Measurements from ENCODE around the gene ADIPOR2.

The ADIPOR2 gene

DNA sequence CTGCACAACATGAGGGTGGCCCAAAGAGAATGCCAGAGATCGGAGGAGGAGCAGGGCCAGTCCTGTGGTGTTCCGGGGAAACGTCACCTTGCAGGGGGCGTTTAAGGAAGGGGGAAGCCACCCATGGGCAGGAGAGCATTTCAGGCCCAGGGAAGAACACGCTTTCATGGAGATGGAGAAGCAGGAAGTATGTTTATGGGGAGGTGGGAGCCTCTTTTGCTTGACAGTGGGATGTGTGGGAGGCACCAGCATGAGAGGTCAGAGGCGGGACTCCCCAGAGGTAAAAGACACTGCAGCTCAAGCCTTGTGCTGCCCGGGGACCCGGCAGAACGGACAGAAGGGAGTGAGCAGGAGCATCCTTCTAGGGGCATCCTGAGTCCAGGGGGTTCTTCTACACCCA lies 128.2 kb downstream of the ADIPOR2 start:
- no peak overlapping the region for H3K9ac ChIP-seq (ENCODE audit: low read depth in 1 of 2, low read length in 2 of 2)
- H3K9me3 ChIP-seq (ENCODE audit: control insufficient read depth in 1 of 2, low read length in 2 of 2) = no peaks in the 10 kb centered on the region
- H3K4me3 ChIP-seq (ENCODE audit: low read depth in 1 of 2, low read length in 2 of 2) = no peak overlapping the region
- peaks cover 38 to 52% of the 10 kb centered on the region in 2 donors for H3K27me3 ChIP-seq (ENCODE audit: control insufficient read depth in 1 of 2, insufficient read depth in 2 of 2, low read length in 2 of 2)
- no peak overlapping the region for H3K27ac ChIP-seq (ENCODE audit: low read depth, low read length)
- no peaks in the 10 kb centered on the region for H3K36me3 ChIP-seq (ENCODE audit: control insufficient read depth in 1 of 2, insufficient read depth in 2 of 2, low read length in 2 of 2)
- no peaks in the 10 kb centered on the region for H3K4me1 ChIP-seq (ENCODE audit: control insufficient read depth in 1 of 2, insufficient read depth in 2 of 2, low read length in 2 of 2)

DNA sequence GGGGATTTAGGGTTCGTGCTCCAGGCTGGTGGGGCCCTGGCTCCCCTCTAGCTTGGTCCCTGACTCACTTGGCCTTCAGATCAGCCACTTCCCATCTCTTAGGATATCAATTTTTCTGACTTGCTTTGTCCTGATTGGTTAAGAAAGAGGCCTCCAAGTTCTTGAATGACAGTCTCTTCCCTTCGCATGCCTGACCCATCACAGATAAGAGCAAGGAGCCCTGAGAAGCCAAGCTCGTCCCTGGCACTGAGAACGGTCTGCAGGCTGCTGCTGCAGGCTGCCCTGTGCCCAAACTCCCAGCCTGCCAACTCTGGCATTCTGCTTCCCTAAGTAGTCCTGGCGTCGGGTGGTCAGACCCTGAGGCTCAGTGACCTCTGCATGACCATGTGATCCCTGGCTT lies 128.7 kb downstream of the ADIPOR2 start:
- no peaks in the 10 kb centered on the region for H3K4me1 ChIP-seq (ENCODE audit: control insufficient read depth in 1 of 2, insufficient read depth in 2 of 2, low read length in 2 of 2)
- no peak overlapping the region for H3K4me3 ChIP-seq (ENCODE audit: low read depth in 1 of 2, low read length in 2 of 2)
- no peaks in the 10 kb centered on the region for H3K9me3 ChIP-seq (ENCODE audit: control insufficient read depth in 1 of 2, low read length in 2 of 2)
- no peaks in the 10 kb centered on the region for H3K36me3 ChIP-seq (ENCODE audit: control insufficient read depth in 1 of 2, insufficient read depth in 2 of 2, low read length in 2 of 2)
- peaks cover 38 to 52% of the 10 kb centered on the region in 2 donors for H3K27me3 ChIP-seq (ENCODE audit: control insufficient read depth in 1 of 2, insufficient read depth in 2 of 2, low read length in 2 of 2)
- no peak overlapping the region for H3K9ac ChIP-seq (ENCODE audit: low read depth in 1 of 2, low read length in 2 of 2)
- no peak overlapping the region for H3K27ac ChIP-seq (ENCODE audit: low read depth, low read length)

DNA sequence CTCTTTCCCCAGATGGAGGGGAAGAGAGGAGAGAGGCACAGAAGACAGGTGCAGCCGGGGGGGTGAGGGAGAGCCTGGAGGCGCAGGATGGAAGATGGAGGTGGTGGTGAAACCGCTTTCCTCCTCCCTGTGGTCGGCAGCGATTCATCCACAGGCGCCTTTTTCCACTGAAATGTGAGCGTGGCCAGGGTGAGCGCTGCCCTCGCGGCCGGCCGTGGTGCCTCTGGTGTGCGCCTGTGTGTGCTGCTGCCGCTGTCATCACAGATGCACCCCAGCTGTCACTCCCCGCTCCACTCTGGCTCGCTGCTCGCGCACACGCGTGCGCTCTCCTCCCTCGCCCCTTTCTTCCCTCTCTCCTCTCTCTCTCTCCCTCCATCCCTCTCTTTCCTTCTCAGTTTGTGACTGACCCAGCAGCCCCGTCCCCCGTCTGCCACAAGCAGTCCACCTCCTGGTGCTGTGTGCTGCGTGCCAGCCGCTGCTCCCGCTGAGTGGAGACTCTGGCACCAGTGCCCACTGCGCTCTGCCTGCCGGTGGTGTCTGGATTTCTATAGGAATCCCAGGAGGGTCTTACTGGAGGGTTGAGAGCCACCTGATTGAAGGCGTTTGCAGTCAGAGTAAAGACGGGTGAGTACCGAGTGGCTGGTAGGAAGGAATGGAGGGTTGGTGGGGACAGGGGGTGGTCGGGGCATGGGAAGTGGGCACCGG lies 129.5 kb downstream of the ADIPOR2 start, which contains the start of gene LRTM2:
Gene LRTM2 (plus strand): TSS at position 375 of the 705 bp plus-strand sequence. CDS start 7,584 bp downstream, outside the sequence.
- no peak within 1 kb of the TSS for H3K27ac ChIP-seq (ENCODE audit: low read depth, low read length)

DNA sequence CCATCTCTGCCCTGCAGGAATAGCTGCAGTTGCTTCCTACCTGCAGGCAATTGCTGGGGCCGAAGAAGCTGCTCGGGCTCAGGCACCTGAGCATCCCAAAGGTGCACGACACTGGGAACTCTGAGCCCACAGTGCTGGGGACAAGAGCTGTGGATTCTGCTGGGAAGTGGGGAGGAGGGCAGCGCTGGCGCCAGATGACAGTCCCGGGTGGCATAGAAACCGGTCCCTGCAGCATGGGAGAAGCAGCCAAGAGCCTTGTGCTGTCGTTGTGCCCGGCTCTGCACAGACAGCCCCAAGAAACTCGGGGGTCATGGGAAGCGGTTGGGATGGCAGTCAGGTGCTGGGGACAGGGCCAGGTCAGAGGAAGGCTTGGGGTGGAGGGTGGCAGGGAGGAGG lies 130.0 kb downstream of the ADIPOR2 start:
- Histone ChIP-seq H3K9ac (ENCODE audit: low read depth in 1 of 2, low read length in 2 of 2) (no peak overlapping the region), H3K9me3 (ENCODE audit: control insufficient read depth in 1 of 2, low read length in 2 of 2) (no peaks in the 10 kb centered on the region), H3K27me3 (ENCODE audit: control insufficient read depth in 1 of 2, insufficient read depth in 2 of 2, low read length in 2 of 2) (peaks cover 35 to 52% of the 10 kb centered on the region in 2 donors), H3K36me3 (ENCODE audit: control insufficient read depth in 1 of 2, insufficient read depth in 2 of 2, low read length in 2 of 2) (no peaks in the 10 kb centered on the region), H3K4me1 (ENCODE audit: control insufficient read depth in 1 of 2, insufficient read depth in 2 of 2, low read length in 2 of 2) (no peaks in the 10 kb centered on the region), H3K27ac (ENCODE audit: low read depth, low read length) (no peak overlapping the region), H3K4me3 (ENCODE audit: low read depth in 1 of 2, low read length in 2 of 2) (no peak overlapping the region)

More for the DNA sequence above, 129.5 kb downstream of the ADIPOR2 start, which contains the start of gene LRTM2:
- Histone ChIP-seq H3K27me3 (ENCODE audit: control insufficient read depth in 1 of 2, insufficient read depth in 2 of 2, low read length in 2 of 2) (peaks cover 38 to 52% of the 10 kb centered on the region in 2 donors), H3K4me1 (ENCODE audit: control insufficient read depth in 1 of 2, insufficient read depth in 2 of 2, low read length in 2 of 2) (no peaks in the 10 kb centered on the region), H3K9ac (ENCODE audit: low read depth in 1 of 2, low read length in 2 of 2) (no peak within 1 kb of the TSS), H3K36me3 (ENCODE audit: control insufficient read depth in 1 of 2, insufficient read depth in 2 of 2, low read length in 2 of 2) (no peaks in the 10 kb centered on the region), H3K9me3 (ENCODE audit: control insufficient read depth in 1 of 2, low read length in 2 of 2) (no peaks in the 10 kb centered on the region), H3K4me3 (ENCODE audit: low read depth in 1 of 2, low read length in 2 of 2) (no peak within 1 kb of the TSS)

DNA sequence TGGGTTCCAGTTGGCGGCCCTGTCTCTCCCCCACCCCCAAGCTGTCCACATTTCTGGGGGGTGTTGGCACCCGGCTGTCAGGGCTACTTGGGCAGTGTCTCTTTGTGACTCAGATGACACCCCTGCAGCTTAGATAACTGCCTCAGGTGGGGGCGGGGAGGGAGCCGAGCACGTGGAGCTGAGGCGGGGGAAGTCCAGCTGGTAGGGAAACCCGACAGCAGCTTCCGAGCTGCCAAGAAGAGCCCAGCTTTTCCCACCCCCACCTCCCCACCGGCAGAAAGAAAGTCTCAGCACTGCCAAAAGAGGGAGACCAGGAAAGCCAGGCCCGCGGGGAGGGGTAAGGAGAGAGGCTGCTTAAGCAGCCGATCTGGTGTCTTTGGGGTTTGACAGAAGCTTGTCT lies 130.9 kb downstream of the ADIPOR2 start:
- Histone ChIP-seq H3K27me3 (ENCODE audit: control insufficient read depth in 1 of 2, insufficient read depth in 2 of 2, low read length in 2 of 2) (peaks cover 30 to 46% of the 10 kb centered on the region in 2 donors), H3K4me1 (ENCODE audit: control insufficient read depth in 1 of 2, insufficient read depth in 2 of 2, low read length in 2 of 2) (no peaks in the 10 kb centered on the region), H3K27ac (ENCODE audit: low read depth, low read length) (no peak overlapping the region), H3K4me3 (ENCODE audit: low read depth in 1 of 2, low read length in 2 of 2) (no peak overlapping the region), H3K36me3 (ENCODE audit: control insufficient read depth in 1 of 2, insufficient read depth in 2 of 2, low read length in 2 of 2) (no peaks in the 10 kb centered on the region), H3K9ac (ENCODE audit: low read depth in 1 of 2, low read length in 2 of 2) (no peak overlapping the region), H3K9me3 (ENCODE audit: control insufficient read depth in 1 of 2, low read length in 2 of 2) (no peaks in the 10 kb centered on the region)

DNA sequence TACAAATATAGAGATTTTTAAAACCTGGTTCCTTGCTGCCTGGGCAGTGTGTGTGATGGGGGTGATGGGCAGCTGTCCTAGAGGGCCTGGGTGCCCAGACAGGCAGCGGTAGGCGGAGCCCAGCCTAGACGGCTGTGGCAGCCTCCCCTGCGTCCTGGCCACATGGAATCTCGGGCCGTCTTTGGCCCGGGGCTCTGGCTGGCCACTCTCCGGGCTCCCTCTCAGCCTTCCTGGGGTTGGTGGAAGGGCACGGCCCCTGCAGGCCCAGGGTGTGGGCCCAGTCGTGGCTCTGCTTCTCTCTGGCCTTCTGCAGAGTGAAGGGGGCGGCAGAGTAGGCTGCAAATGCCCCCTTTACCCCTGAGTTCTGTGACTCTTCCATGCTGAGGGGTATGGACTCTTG lies 131.8 kb downstream of the ADIPOR2 start:
- Histone ChIP-seq H3K27me3 (ENCODE audit: control insufficient read depth in 1 of 2, insufficient read depth in 2 of 2, low read length in 2 of 2) (peaks cover 29 to 43% of the 10 kb centered on the region in 2 donors), H3K27ac (ENCODE audit: low read depth, low read length) (no peak overlapping the region), H3K4me1 (ENCODE audit: control insufficient read depth in 1 of 2, insufficient read depth in 2 of 2, low read length in 2 of 2) (no peaks in the 10 kb centered on the region), H3K9ac (ENCODE audit: low read depth in 1 of 2, low read length in 2 of 2) (no peak overlapping the region), H3K4me3 (ENCODE audit: low read depth in 1 of 2, low read length in 2 of 2) (no peak overlapping the region), H3K9me3 (ENCODE audit: control insufficient read depth in 1 of 2, low read length in 2 of 2) (no peaks in the 10 kb centered on the region), H3K36me3 (ENCODE audit: control insufficient read depth in 1 of 2, insufficient read depth in 2 of 2, low read length in 2 of 2) (no peaks in the 10 kb centered on the region)

DNA sequence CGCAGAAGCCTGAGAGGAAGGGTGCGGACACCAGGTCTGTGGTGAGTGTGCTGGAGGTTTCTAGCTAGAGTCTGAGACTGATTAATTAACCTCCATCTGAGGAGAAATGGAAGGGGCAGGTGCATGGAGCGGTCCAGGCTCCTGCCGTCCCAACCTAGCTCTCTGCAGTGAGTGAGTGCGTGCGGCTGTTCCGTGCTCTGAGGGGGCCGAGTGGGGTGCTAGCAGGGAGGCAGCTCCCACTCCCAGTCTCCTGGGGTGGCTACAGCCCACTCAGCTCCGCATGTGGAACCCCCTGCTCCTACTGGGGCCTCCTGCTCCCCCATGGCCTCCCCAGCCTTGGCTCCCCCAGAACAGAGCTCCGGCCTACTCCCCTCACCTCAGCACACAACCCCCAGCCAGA lies 132.4 kb downstream of the ADIPOR2 start:
- Histone ChIP-seq H3K9ac (ENCODE audit: low read depth in 1 of 2, low read length in 2 of 2) (no peak overlapping the region), H3K36me3 (ENCODE audit: control insufficient read depth in 1 of 2, insufficient read depth in 2 of 2, low read length in 2 of 2) (no peaks in the 10 kb centered on the region), H3K9me3 (ENCODE audit: control insufficient read depth in 1 of 2, low read length in 2 of 2) (no peaks in the 10 kb centered on the region), H3K27me3 (ENCODE audit: control insufficient read depth in 1 of 2, insufficient read depth in 2 of 2, low read length in 2 of 2) (peaks cover 29 to 43% of the 10 kb centered on the region in 2 donors), H3K27ac (ENCODE audit: low read depth, low read length) (no peak overlapping the region), H3K4me1 (ENCODE audit: control insufficient read depth in 1 of 2, insufficient read depth in 2 of 2, low read length in 2 of 2) (no peaks in the 10 kb centered on the region), H3K4me3 (ENCODE audit: low read depth in 1 of 2, low read length in 2 of 2) (no peak overlapping the region)

DNA sequence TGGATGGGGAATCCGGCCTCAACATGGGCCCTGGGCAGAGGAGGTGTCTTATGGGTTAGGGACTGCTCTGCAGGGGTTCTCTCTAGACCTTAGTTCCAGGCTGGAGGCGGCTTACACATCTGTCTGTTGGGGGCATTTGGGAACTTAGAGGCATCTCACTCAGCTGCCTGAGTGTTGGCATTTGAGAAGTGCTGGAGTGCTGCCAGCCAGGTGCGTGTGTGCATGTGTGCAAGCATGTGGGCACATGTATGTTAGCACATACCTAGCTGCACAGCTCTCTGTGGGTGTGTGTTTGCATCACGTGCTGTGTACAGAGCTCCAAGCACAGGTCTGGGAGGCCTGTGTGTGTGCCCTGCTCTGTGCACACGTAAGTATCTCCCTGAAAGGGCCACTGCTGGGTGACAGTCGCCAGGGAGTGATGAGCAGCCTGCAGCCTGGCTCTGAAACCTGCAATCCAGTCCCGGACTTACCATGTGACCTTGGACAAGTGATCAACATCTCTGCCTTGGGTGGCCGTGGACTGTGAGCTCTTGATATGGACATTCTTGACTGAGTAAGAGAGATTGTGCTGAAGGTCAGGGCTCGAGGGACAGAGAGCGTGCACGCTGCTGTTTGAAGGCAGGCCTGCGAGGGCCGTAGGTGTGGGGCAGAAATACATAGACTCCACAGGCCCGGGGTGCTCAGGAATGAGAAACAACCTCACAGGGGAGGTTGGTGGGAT lies 134.7 kb downstream of the ADIPOR2 start:
- Histone ChIP-seq H3K36me3 (ENCODE audit: control insufficient read depth in 1 of 2, insufficient read depth in 2 of 2, low read length in 2 of 2) (no peaks in the 10 kb centered on the region), H3K9ac (ENCODE audit: low read depth in 1 of 2, low read length in 2 of 2) (no peak overlapping the region), H3K9me3 (ENCODE audit: control insufficient read depth in 1 of 2, low read length in 2 of 2) (no peaks in the 10 kb centered on the region), H3K27me3 (ENCODE audit: control insufficient read depth in 1 of 2, insufficient read depth in 2 of 2, low read length in 2 of 2) (peaks cover 16 to 34% of the 10 kb centered on the region in 2 donors), H3K27ac (ENCODE audit: low read depth, low read length) (no peak overlapping the region), H3K4me3 (ENCODE audit: low read depth in 1 of 2, low read length in 2 of 2) (no peak overlapping the region), H3K4me1 (ENCODE audit: control insufficient read depth in 1 of 2, insufficient read depth in 2 of 2, low read length in 2 of 2) (no peaks in the 10 kb centered on the region)

DNA sequence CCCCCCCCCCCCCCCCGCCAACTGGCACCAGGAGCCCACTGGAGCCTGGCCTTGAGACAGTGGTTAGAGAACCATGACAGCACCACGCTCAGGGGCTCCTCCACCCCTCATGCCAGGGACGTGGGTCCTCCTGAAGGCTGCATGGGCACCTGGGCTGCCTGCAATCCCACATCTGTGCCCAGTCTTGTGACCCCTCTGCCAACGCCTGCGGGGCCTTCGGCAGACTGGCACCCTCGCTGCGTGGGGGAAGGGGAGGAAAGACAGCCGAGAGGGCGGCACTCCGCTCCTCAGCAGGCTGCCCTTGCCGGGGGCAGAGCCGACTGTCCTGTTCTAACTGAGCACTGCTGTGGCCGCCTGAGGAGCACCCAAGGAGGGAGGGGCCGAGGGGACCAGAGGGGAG lies 135.5 kb downstream of the ADIPOR2 start:
- Histone ChIP-seq H3K27ac (ENCODE audit: low read depth, low read length) (no peak overlapping the region), H3K4me3 (ENCODE audit: low read depth in 1 of 2, low read length in 2 of 2) (no peak overlapping the region), H3K9me3 (ENCODE audit: control insufficient read depth in 1 of 2, low read length in 2 of 2) (no peaks in the 10 kb centered on the region), H3K27me3 (ENCODE audit: control insufficient read depth in 1 of 2, insufficient read depth in 2 of 2, low read length in 2 of 2) (peaks cover 12 to 26% of the 10 kb centered on the region in 2 donors), H3K9ac (ENCODE audit: low read depth in 1 of 2, low read length in 2 of 2) (no peak overlapping the region), H3K36me3 (ENCODE audit: control insufficient read depth in 1 of 2, insufficient read depth in 2 of 2, low read length in 2 of 2) (no peaks in the 10 kb centered on the region), H3K4me1 (ENCODE audit: control insufficient read depth in 1 of 2, insufficient read depth in 2 of 2, low read length in 2 of 2) (no peaks in the 10 kb centered on the region)

DNA sequence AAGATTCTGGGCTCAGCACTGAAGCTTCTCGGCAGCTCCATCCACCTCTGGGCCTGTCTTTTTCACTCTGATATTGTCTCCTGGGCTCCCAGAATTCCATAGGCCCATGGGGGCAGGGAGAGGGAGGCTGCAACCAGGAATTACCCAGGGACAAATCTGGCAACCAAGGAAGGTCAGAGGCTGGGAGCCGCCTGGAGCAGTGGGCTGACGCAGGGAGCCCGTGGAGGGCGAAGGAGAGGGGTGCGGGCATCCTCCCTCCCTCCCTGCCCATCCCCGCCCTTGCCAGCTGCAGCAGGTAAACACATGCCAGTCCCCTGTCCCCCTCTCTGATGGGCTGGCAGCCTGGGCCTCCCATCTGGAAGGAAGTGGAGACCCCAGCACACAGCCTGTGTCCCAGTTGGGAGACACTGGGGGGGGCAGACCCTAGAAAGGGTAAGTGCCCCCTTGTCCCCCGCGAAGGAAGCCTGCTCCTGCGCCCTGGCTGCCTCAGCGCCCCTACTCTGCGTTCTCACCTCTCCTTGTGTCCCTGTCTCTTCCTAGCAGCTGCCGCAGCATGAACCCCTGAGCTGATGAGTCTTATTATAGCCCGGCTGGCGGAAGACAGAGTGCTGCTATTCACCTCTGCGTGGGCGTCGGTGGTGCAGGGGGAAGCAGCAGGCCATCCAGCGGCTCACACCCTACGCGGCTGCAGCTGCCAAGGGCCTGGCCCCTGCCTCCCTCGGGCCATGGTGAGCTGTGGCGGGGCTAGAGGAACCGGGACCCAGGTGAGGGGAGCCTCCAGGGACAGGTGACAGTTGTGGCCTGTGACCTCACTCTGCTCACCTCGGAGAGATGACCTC lies 136.2 kb downstream of the ADIPOR2 start:
- no peaks in the 10 kb centered on the region for H3K36me3 ChIP-seq (ENCODE audit: control insufficient read depth in 1 of 2, insufficient read depth in 2 of 2, low read length in 2 of 2)
- H3K4me3 ChIP-seq (ENCODE audit: low read depth in 1 of 2, low read length in 2 of 2) = no peak overlapping the region
- no peaks in the 10 kb centered on the region for H3K4me1 ChIP-seq (ENCODE audit: control insufficient read depth in 1 of 2, insufficient read depth in 2 of 2, low read length in 2 of 2)
- no peak overlapping the region for H3K9ac ChIP-seq (ENCODE audit: low read depth in 1 of 2, low read length in 2 of 2)
- no peaks in the 10 kb centered on the region for H3K9me3 ChIP-seq (ENCODE audit: control insufficient read depth in 1 of 2, low read length in 2 of 2)
- H3K27ac ChIP-seq (ENCODE audit: low read depth, low read length) = no peak overlapping the region
- peaks cover 6 to 19% of the 10 kb centered on the region in 2 donors for H3K27me3 ChIP-seq (ENCODE audit: control insufficient read depth in 1 of 2, insufficient read depth in 2 of 2, low read length in 2 of 2)

All from duodenal mucosa (tissue), 2 donors.